ENCODE results near the gene UBAP1.

DNA sequence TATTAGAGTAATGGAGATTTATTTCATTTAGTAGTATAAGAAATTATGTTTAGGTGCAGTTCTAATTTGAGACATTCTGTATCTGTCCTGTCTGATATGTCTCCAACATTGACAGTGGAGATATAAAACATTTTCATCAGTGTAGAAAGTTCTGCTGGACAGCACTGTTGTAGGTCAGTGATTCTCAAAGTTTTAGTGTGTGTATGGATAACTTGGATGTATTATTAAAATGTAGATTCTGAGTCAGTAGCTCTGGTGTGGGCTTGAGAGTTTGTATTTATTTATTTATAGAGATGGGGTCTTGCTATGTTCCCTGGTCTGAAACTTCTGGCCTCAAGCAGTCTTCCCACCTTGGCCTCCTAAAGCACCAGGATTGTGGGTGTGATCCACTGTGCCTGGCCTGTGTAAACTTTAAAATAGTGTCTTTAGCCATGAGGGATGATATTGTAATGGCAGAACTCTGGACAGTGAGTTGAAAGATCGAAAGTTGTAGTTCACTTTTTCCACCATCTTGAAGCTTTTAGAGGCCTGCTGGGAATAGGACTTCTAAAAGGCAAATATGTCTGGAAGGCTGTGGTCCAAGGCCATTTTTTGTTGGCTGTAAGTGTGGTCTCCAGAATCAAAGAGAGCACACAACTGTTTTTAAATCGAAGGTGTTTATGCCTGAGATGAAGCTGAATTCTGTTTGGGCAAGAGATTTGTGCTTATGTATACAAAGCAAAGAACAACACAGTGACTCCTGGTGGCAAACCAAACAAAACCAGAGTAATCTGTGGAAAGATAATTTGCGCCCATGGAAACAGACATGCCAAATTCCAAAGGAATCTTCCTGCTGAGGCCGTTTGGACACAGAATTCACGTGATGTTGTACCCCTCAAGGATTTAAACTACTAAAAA is 12.4 kb downstream of the UBAP1 start:
- TF ChIP-seq, protein P1, sequence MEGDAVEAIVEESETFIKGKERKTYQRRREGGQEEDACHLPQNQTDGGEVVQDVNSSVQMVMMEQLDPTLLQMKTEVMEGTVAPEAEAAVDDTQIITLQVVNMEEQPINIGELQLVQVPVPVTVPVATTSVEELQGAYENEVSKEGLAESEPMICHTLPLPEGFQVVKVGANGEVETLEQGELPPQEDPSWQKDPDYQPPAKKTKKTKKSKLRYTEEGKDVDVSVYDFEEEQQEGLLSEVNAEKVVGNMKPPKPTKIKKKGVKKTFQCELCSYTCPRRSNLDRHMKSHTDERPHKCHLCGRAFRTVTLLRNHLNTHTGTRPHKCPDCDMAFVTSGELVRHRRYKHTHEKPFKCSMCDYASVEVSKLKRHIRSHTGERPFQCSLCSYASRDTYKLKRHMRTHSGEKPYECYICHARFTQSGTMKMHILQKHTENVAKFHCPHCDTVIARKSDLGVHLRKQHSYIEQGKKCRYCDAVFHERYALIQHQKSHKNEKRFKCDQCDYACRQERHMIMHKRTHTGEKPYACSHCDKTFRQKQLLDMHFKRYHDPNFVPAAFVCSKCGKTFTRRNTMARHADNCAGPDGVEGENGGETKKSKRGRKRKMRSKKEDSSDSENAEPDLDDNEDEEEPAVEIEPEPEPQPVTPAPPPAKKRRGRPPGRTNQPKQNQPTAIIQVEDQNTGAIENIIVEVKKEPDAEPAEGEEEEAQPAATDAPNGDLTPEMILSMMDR (IDR thresholded peaks at IDR 0.05): no peak
- no peak for TF ChIP-seq POLR2AphosphoS5 (IDR thresholded peaks at IDR 0.05)
- no peak for TF ChIP-seq POLR2A (IDR thresholded peaks at IDR 0.05)
- no peak for TF ChIP-seq EP300 (IDR thresholded peaks at IDR 0.05)
